SK-N-MC (cell line): ENCODE data around the gene CEACAM19.
"Not testable (repeated sequence)": the region's sequence is repeated elsewhere in the genome, so short reads cannot be mapped to it uniquely, and the experiment has no call there.

Source experiments
- DNase-seq: peaks from one replicate; pipeline ENCODE4 v3.0.0-alpha.2; 2011; ENCODE audit warnings: low read depth, low spot score
- H3K27ac ChIP-seq: fragments of 200-600 bp; sonication (generic); 2 replicates; pipeline ENCODE4 v1.5.1; 2016; ENCODE audit warnings: mixed run types
- H3K36me3 ChIP-seq: fragments of 200-600 bp; sonication (generic); 2 replicates; pipeline ENCODE4 v1.6.1; 2017; ENCODE audit warnings: antibody characterized with exemption, low read length, mixed read lengths; ENCODE audit not compliant: insufficient read depth
- H3K4me3 ChIP-seq: fragments of 200-600 bp; sonication (generic); 2 replicates; pipeline ENCODE4 v1.5.1; 2016
- H3K9ac ChIP-seq: fragments of 200-600 bp; sonication (generic); 2 replicates; pipeline ENCODE4 v1.8.0; 2017; ENCODE audit warnings: mixed run types, mixed read lengths; ENCODE audit not compliant: insufficient read length
- H3K9me3 ChIP-seq: fragments of 200-600 bp; sonication (generic); 2 replicates; pipeline ENCODE4 v1.6.1; 2017; ENCODE audit warnings: low read depth, mild to moderate bottlenecking, antibody characterized with exemption, low read length, moderate library complexity, mixed read lengths
- EZH2 ChIP-seq: fragments of 200-600 bp; sonication (generic); IDR thresholded peaks from one replicate; pipeline ENCODE4 v1.6.1; 2017; ENCODE audit warnings: antibody characterized with exemption
- FOXP2 ChIP-seq: optimal IDR thresholded peaks from 2 replicates; pipeline ENCODE3; 2011; ENCODE audit warnings: mild to moderate bottlenecking, moderate library complexity; ENCODE audit not compliant: insufficient read depth; ENCODE audit errors: extremely low read length, control extremely low read depth
- POLR2AphosphoS5 ChIP-seq: IDR thresholded peaks from 2 replicates; pipeline ENCODE4 v1.6.1; 2012; ENCODE audit warnings: mild to moderate bottlenecking, low read depth, low read length, borderline replicate concordance

The CEACAM19 gene

GRCh38 chr19:44664976-44665375, 6.3 kb upstream of the CEACAM19 start:
- no peak for DNase-seq
- Histone ChIP-seq H3K9ac (no peak overlapping the region), H3K9me3 (no peaks in the 10 kb centered on the region), H3K27ac (no peak overlapping the region), H3K36me3 (peaks cover 26% of the 10 kb centered on the region; the same call in 1 of the 2 replicates), H3K4me3 (no peak overlapping the region)
- no peak for TF ChIP-seq POLR2AphosphoS5
- no peak for TF ChIP-seq EZH2
- no peak for TF ChIP-seq FOXP2

GRCh38 chr19:44666852-44667556, 4.3 kb upstream of the CEACAM19 start:
- no peak for DNase-seq
- TF ChIP-seq FOXP2, result no peak
- no peak overlapping the region for H3K4me3 ChIP-seq
- H3K9ac ChIP-seq, result no peak overlapping the region
- H3K36me3 ChIP-seq, result peaks cover 6% of the 10 kb centered on the region; the same call in 1 of the 2 replicates
- no peak overlapping the region for H3K27ac ChIP-seq
- H3K9me3 ChIP-seq, result no peaks in the 10 kb centered on the region

GRCh38 chr19:44668985-44669764, 2.1 kb upstream of the CEACAM19 start:
- TF ChIP-seq FOXP2, result no peak
- TF ChIP-seq EZH2, result no peak
- no peak for TF ChIP-seq POLR2AphosphoS5
- Histone ChIP-seq H3K9ac (no peak overlapping the region), H3K27ac (no peak overlapping the region), H3K36me3 (no peaks in the 10 kb centered on the region), H3K4me3 (no peak overlapping the region), H3K9me3 (no peaks in the 10 kb centered on the region)
- no peak for DNase-seq

GRCh38 chr19:44670027-44670426, 1.3 kb upstream of the CEACAM19 start:
- H3K36me3 ChIP-seq, DNase-seq: not testable (repeated sequence)

GRCh38 chr19:44672226-44672625, 944 bp downstream of the CEACAM19 start:
- no peak overlapping the region for H3K4me3 ChIP-seq
- H3K9ac ChIP-seq, result no peak overlapping the region
- no peaks in the 10 kb centered on the region for H3K36me3 ChIP-seq
- H3K27ac ChIP-seq, result no peak overlapping the region
- H3K9me3 ChIP-seq, result no peaks in the 10 kb centered on the region
- TF ChIP-seq POLR2AphosphoS5, result no peak
- no peak for TF ChIP-seq FOXP2
- no peak for TF ChIP-seq EZH2
- no peak for DNase-seq

More at GRCh38 chr19:44670027-44670426, 1.3 kb upstream of the CEACAM19 start:
- H3K9ac ChIP-seq, H3K9me3 ChIP-seq, H3K27ac ChIP-seq, H3K4me3 ChIP-seq: not testable (repeated sequence)

- Histone ChIP-seq H3K9ac (no peak overlapping the region), H3K27ac (no peak overlapping the region), H3K36me3 (no peaks in the 10 kb centered on the region), H3K4me3 (no peak overlapping the region), H3K9me3 (no peaks in the 10 kb centered on the region)
- TF ChIP-seq POLR2AphosphoS5 (no peak), EZH2 (no peak), FOXP2 (no peak)
- DNase-seq, result no peak
These were observed 2.2 kb downstream of the CEACAM19 start for GRCh38 chr19:44673510-44673909.

- Histone ChIP-seq H3K9me3 (no peaks in the 10 kb centered on the region), H3K27ac (no peak overlapping the region), H3K9ac (no peak overlapping the region), H3K36me3 (no peaks in the 10 kb centered on the region), H3K4me3 (no peak overlapping the region)
- no peak for DNase-seq
- TF ChIP-seq POLR2AphosphoS5 (no peak), FOXP2 (no peak), EZH2 (no peak)
These were observed 4.2 kb downstream of the CEACAM19 start for GRCh38 chr19:44675521-44675920.

GRCh38 chr19:44677019-44677811, 5.9 kb downstream of the CEACAM19 start:
- peak; percentile 48 for DNase-seq
- H3K9me3 ChIP-seq, result no peaks in the 10 kb centered on the region
- TF ChIP-seq FOXP2 (no peak), EZH2 (no peak), POLR2AphosphoS5 (no peak)
- peak overlapping the region; percentile 9; the same call in 1 of the 2 replicates for H3K4me3 ChIP-seq
- no peaks in the 10 kb centered on the region for H3K36me3 ChIP-seq
- H3K27ac ChIP-seq, result peak overlapping the region; percentile 57
- no peak overlapping the region for H3K9ac ChIP-seq

GRCh38 chr19:44680536-44680935, 9.3 kb downstream of the CEACAM19 start:
- H3K27ac ChIP-seq, result no peak overlapping the region
- H3K9ac ChIP-seq, result no peak overlapping the region
- TF ChIP-seq POLR2AphosphoS5, result no peak
- TF ChIP-seq FOXP2, result no peak
- no peak for TF ChIP-seq EZH2
- DNase-seq, result no peak
- no peaks in the 10 kb centered on the region for H3K9me3 ChIP-seq
- no peak overlapping the region for H3K4me3 ChIP-seq
- H3K36me3 ChIP-seq, result no peaks in the 10 kb centered on the region
